IMR-90 (cell line): ENCODE data around the gene ZNF669. TPM values are rescaled to one million over a fixed set of nuclear protein-coding genes. Genes with fewer than 3 reads are reported as not detected.
A peak's percentile ranks its signal among the peaks of the same experiment; 100 is the strongest.
"Not testable (repeated sequence)": the region's sequence is repeated elsewhere in the genome, so short reads cannot be mapped to it uniquely, and the experiment has no call there.

Experiments
- ATAC-seq: fragments of 200-7000 bp; cut with Tn5 transposase; 2 replicates; pipeline ENCODE4 v1.9.1; 2020; ENCODE audit warnings: low read depth, mild to moderate bottlenecking, moderate library complexity
- BruUV-seq: library from RNA; stranded (reverse); fragments of 400-500 nt; replicated peaks from 2 replicates; lab custom pipeline; 2021; lab: Mats Ljungman, UMichigan
- CTCF ChIA-PET: fragments of 300-600 bp; formaldehyde crosslinking; extraction: SDS; loops from one replicate; lab custom pipeline; 2021; ENCODE audit warnings: antibody characterized with exemption; lab: Yijun Ruan, JAX
- POLR2A ChIA-PET: fragments of 300-600 bp; sonication (Branson Sonifier 250); formaldehyde crosslinking; loops from one replicate; lab custom pipeline; 2022; ENCODE audit warnings: antibody characterized with exemption; ENCODE audit not compliant: unreplicated experiment; lab: Charles Lee
- DNase-seq: peaks from one replicate; pipeline ENCODE4 v3.0.0; 2013
- H2AFZ ChIP-seq: replicated peaks from 2 replicates; pipeline ENCODE3; 2013; ENCODE audit warnings: low read length, mild to moderate bottlenecking; ENCODE audit not compliant: poor library complexity
- H2AK5ac ChIP-seq: 2 replicates; pipeline ENCODE4 v1.6.1; 2013; ENCODE audit warnings: low read depth, low read length, inconsistent platforms
- H2AK9ac ChIP-seq: replicated peaks from 2 replicates; pipeline ENCODE3; 2013; ENCODE audit warnings: mild to moderate bottlenecking, low read depth, low read length, moderate library complexity; ENCODE audit not compliant: poor library complexity
- H2BK120ac ChIP-seq: 2 replicates; pipeline ENCODE4 v1.6.1; 2013; ENCODE audit warnings: low read depth, low read length, inconsistent platforms
- H2BK15ac ChIP-seq: 3 replicates; pipeline ENCODE4 v1.6.1; 2013; ENCODE audit warnings: low read depth, low read length, inconsistent platforms
- H2BK20ac ChIP-seq: 2 replicates; pipeline ENCODE4 v1.6.1; 2013; ENCODE audit warnings: low read depth, mild to moderate bottlenecking, inconsistent platforms, low read length, moderate library complexity
- H2BK5ac ChIP-seq: 2 replicates; pipeline ENCODE4 v1.6.1; 2013; ENCODE audit warnings: mild to moderate bottlenecking, low read depth, low read length, inconsistent platforms; ENCODE audit not compliant: poor library complexity, severe bottlenecking
- H3K14ac ChIP-seq: replicated peaks from 2 replicates; pipeline ENCODE4 v1.6.1; 2013; ENCODE audit warnings: low read depth, low read length, inconsistent platforms
- H3K18ac ChIP-seq: 2 replicates; pipeline ENCODE4 v1.6.1; 2013; ENCODE audit warnings: low read depth, low read length, control low read depth
- H3K23ac ChIP-seq: 2 replicates; pipeline ENCODE4 v1.6.1; 2013; ENCODE audit warnings: low read depth, low read length, inconsistent platforms
- H3K27ac ChIP-seq: 2 replicates; pipeline ENCODE4 v1.5.1; 2013; ENCODE audit warnings: mild to moderate bottlenecking, control low read depth, low read length; ENCODE audit not compliant: insufficient read depth
- H3K27me3 ChIP-seq: 2 replicates; pipeline ENCODE4 v1.6.1; 2013; ENCODE audit warnings: low read length; ENCODE audit not compliant: control insufficient read depth, insufficient read depth
- H3K36me3 ChIP-seq: 2 replicates; pipeline ENCODE4 v1.6.1; 2013; ENCODE audit warnings: low read length, mixed read lengths; ENCODE audit not compliant: control insufficient read depth, insufficient read depth
- H3K4ac ChIP-seq: 2 replicates; pipeline ENCODE4 v1.6.1; 2013; ENCODE audit warnings: low read depth, low read length, inconsistent platforms
- H3K4me1 ChIP-seq: 2 replicates; pipeline ENCODE4 v1.6.1; 2013; ENCODE audit warnings: low read length, mixed read lengths; ENCODE audit not compliant: control insufficient read depth, insufficient read depth
- H3K4me2 ChIP-seq: 2 replicates; pipeline ENCODE4 v1.6.1; 2013; ENCODE audit warnings: low read depth, mild to moderate bottlenecking, control low read depth, low read length, moderate library complexity
- H3K4me3 ChIP-seq: 2 replicates; pipeline ENCODE4 v1.5.1; 2013; ENCODE audit warnings: low read depth, mild to moderate bottlenecking, control low read depth, low read length, moderate library complexity; ENCODE audit not compliant: insufficient read depth
- H3K56ac ChIP-seq: 2 replicates; pipeline ENCODE4 v1.6.1; 2013; ENCODE audit warnings: low read length, inconsistent platforms; ENCODE audit not compliant: insufficient read depth; ENCODE audit errors: extremely low read depth
- H3K79me1 ChIP-seq, 2 experiments: 2 replicates each; pipeline ENCODE4 v1.6.1; 2013; ENCODE audit warnings: low read length in 2 of 2, inconsistent platforms in 1 of 2, low read depth in 1 of 2
- H3K9ac ChIP-seq: 2 replicates; pipeline ENCODE4 v1.6.1; 2013; ENCODE audit warnings: low read depth, low read length, control low read depth
- H3K9me1 ChIP-seq: 2 replicates; pipeline ENCODE4 v1.6.1; 2013; ENCODE audit warnings: low read length, inconsistent platforms; ENCODE audit not compliant: insufficient read depth
- H3K9me3 ChIP-seq: 2 replicates; pipeline ENCODE4 v1.6.1; 2013; ENCODE audit warnings: low read length; ENCODE audit not compliant: control insufficient read depth, insufficient read depth
- H4K20me1 ChIP-seq: 2 replicates; pipeline ENCODE4 v1.6.1; 2013; ENCODE audit warnings: low read length, inconsistent platforms; ENCODE audit not compliant: insufficient read depth
- H4K5ac ChIP-seq: 2 replicates; pipeline ENCODE4 v1.6.1; 2013; ENCODE audit warnings: mild to moderate bottlenecking, low read depth, low read length, control low read depth
- H4K8ac ChIP-seq, 2 experiments: 2 replicates each; pipeline ENCODE4 v1.6.1; 2013; ENCODE audit warnings: low read depth in 2 of 2, low read length in 2 of 2, control low read depth in 1 of 2, inconsistent platforms in 1 of 2
- H4K91ac ChIP-seq: 2 replicates; pipeline ENCODE4 v1.6.1; 2013; ENCODE audit warnings: low read depth, low read length, inconsistent platforms; ENCODE audit not compliant: insufficient read depth
- WGBS, 2 experiments: methylation state at CpG; one replicate each; pipeline versions ENCODE4 v1.1.5 to v1.1.7; 2013; ENCODE audit warnings: missing lambda C conversion rate in 2 of 2; ENCODE audit not compliant: insufficient read length in 1 of 2; ENCODE audit errors: extremely low coverage in 2 of 2; 5-methylcytosine and 5-hydroxymethylcytosine counted together
- dilution Hi-C: fragments of 300-500 bp; cut with HindIII; formaldehyde crosslinking; loops from one replicate; pipeline ENCODE4 v1.14.3; 2018; ENCODE audit warnings: low sequenced_read_pairs; ENCODE audit not compliant: unreplicated experiment
- in situ Hi-C: fragments of 300-500 bp; cut with MboI; formaldehyde crosslinking; loops from 3 replicates; pipeline ENCODE4 v1.14.3; 2019; ENCODE audit warnings: low sequenced_read_pairs, inconsistent platforms, mixed read lengths
- intact Hi-C: fragments of 100-400 bp; cut with micrococcal nuclease; formaldehyde crosslinking; loops from 2 replicates; pipeline ENCODE4 v1.10.0; 2022
- polyA plus RNA-seq, 3 experiments: library from polyadenylated mRNA; depleted of rRNA; stranded (reverse); fragments of >200 nt; gene quantifications; 2 replicates each; pipeline ENCODE4 v1.2.3, GENCODE V29; 2012; ENCODE audit warnings: low replicate concordance in 1 of 3
- total RNA-seq: library from RNA; depleted of rRNA; stranded (reverse); fragments of >200 nt; gene quantifications from 2 replicates; pipeline ENCODE4 v1.2.3, GENCODE V29; 2012

Gene ZNF669
- total and polyA plus RNA-seq, 2 of the 4 experiments (the other 2 are of a cell fraction), result 3.8 to 10.8 TPM

GRCh38 chr1:247126601-247127000 is 22.4 kb upstream of the ZNF669 start:
- H4K8ac ChIP-seq, H3K9me3 ChIP-seq, H3K4me2 ChIP-seq, H3K23ac ChIP-seq, H2AFZ ChIP-seq, intact Hi-C loops, H3K79me1 ChIP-seq, H3K4me3 ChIP-seq, H2BK120ac ChIP-seq, H2AK5ac ChIP-seq, H3K4me1 ChIP-seq, H2BK20ac ChIP-seq, H3K27ac ChIP-seq, H3K18ac ChIP-seq, CTCF ChIA-PET, H3K27me3 ChIP-seq, BruUV-seq, H2AK9ac ChIP-seq, H3K56ac ChIP-seq, H2BK15ac ChIP-seq, H3K4ac ChIP-seq, POLR2A ChIA-PET, H2BK5ac ChIP-seq, H3K9me1 ChIP-seq, H3K9ac ChIP-seq, H4K20me1 ChIP-seq, H4K91ac ChIP-seq, H3K14ac ChIP-seq, in situ Hi-C loops, H3K36me3 ChIP-seq, dilution Hi-C loops, DNase-seq, H4K5ac ChIP-seq: not testable (repeated sequence)
- ATAC-seq, result peak; percentile 74
- no CpG with 5 or more reads among the region's 46 CpGs for WGBS, 2 experiments

- in situ Hi-C loops, DNase-seq, H2BK20ac ChIP-seq, H4K91ac ChIP-seq, dilution Hi-C loops, H3K4ac ChIP-seq, H3K23ac ChIP-seq, H3K27me3 ChIP-seq, H3K56ac ChIP-seq, H3K14ac ChIP-seq, H3K36me3 ChIP-seq, intact Hi-C loops, H2BK15ac ChIP-seq, H2AK9ac ChIP-seq, POLR2A ChIA-PET, H3K4me3 ChIP-seq, H3K27ac ChIP-seq, H2AFZ ChIP-seq, CTCF ChIA-PET, H2AK5ac ChIP-seq, H3K4me1 ChIP-seq, H3K9me1 ChIP-seq, H3K9me3 ChIP-seq, BruUV-seq, H4K8ac ChIP-seq, H3K4me2 ChIP-seq, H4K5ac ChIP-seq, H2BK5ac ChIP-seq, H4K20me1 ChIP-seq, H3K79me1 ChIP-seq, H2BK120ac ChIP-seq, H3K9ac ChIP-seq, H3K18ac ChIP-seq: not testable (repeated sequence)
- WGBS, 2 experiments, result no CpG with 5 or more reads among the region's 25 CpGs
- peak; percentile 97 for ATAC-seq
Observed at GRCh38 chr1:247126166-247126565, 22.0 kb upstream of the ZNF669 start.
